NB4 (cell line): ENCODE data around the gene ACADM.
"Not testable (repeated sequence)": the region's sequence is repeated elsewhere in the genome, so short reads cannot be mapped to it uniquely, and the experiment has no call there.

ENCODE experiments used
- POLR2A ChIP-seq: IDR thresholded peaks from 2 replicates; pipeline ENCODE4 v1.6.1; 2011; ENCODE audit warnings: mild to moderate bottlenecking; ENCODE audit not compliant: insufficient read length; ENCODE audit errors: extremely low read depth
- TF ChIP-seq, protein P1 (sequence below): IDR thresholded peaks from one replicate; pipeline ENCODE4 v1.5.1; 2012; ENCODE audit warnings: low read depth, low read length

DNA sequence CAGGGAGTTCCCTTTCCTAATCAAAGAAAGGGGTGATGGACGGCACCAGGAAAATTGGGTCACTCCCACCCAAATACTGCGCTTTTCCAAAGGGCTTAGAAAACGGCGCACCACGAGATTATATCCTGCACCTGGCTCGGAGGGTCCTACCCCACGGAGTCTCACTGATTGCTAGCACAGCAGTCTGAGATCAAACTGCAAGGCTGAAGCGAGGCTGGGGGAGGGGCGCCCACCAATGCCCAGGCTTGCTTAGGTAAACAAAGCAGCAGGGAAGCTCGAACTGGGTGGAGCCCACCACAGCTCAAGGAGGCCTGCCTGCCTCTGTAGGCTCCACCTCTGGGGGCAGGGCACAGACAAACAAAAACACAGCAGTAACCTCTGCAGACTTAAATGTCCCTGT lies 46.5 kb upstream of the ACADM start:
- not testable (repeated sequence) for TF ChIP-seq POLR2A
- TF ChIP-seq, protein P1, sequence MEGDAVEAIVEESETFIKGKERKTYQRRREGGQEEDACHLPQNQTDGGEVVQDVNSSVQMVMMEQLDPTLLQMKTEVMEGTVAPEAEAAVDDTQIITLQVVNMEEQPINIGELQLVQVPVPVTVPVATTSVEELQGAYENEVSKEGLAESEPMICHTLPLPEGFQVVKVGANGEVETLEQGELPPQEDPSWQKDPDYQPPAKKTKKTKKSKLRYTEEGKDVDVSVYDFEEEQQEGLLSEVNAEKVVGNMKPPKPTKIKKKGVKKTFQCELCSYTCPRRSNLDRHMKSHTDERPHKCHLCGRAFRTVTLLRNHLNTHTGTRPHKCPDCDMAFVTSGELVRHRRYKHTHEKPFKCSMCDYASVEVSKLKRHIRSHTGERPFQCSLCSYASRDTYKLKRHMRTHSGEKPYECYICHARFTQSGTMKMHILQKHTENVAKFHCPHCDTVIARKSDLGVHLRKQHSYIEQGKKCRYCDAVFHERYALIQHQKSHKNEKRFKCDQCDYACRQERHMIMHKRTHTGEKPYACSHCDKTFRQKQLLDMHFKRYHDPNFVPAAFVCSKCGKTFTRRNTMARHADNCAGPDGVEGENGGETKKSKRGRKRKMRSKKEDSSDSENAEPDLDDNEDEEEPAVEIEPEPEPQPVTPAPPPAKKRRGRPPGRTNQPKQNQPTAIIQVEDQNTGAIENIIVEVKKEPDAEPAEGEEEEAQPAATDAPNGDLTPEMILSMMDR, result not testable (repeated sequence)
